EH (cell line): ENCODE data around the gene TNXB.
"Not testable (repeated sequence)": the region's sequence is repeated elsewhere in the genome, so short reads cannot be mapped to it uniquely, and the experiment has no call there.

Source experiments
- DNase-seq: peaks from one replicate; pipeline ENCODE4 v3.0.0-alpha.2; 2015; ENCODE audit warnings: low read depth

TNXB gene

DNA sequence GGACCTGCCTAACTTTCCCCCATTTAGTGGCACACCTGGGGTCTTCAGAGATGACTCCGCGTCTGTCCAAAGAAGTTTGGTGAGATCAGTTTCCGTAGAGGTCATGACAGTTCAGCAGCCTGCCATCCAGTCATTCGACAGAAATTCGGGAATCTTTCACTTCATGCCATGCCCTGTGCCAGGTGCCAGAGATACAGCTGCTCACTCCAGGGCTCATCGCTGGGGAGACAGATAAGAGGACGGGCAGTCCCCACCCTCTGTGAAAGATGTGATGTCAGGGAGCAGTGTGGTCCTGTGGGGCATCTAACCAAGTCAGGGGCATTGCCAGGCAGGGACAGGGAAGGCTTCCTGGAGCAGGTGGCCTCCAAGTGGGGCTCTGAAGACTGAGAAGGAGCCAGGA, 105.8 kb downstream of the TNXB start:
- not testable (repeated sequence) for DNase-seq

DNA sequence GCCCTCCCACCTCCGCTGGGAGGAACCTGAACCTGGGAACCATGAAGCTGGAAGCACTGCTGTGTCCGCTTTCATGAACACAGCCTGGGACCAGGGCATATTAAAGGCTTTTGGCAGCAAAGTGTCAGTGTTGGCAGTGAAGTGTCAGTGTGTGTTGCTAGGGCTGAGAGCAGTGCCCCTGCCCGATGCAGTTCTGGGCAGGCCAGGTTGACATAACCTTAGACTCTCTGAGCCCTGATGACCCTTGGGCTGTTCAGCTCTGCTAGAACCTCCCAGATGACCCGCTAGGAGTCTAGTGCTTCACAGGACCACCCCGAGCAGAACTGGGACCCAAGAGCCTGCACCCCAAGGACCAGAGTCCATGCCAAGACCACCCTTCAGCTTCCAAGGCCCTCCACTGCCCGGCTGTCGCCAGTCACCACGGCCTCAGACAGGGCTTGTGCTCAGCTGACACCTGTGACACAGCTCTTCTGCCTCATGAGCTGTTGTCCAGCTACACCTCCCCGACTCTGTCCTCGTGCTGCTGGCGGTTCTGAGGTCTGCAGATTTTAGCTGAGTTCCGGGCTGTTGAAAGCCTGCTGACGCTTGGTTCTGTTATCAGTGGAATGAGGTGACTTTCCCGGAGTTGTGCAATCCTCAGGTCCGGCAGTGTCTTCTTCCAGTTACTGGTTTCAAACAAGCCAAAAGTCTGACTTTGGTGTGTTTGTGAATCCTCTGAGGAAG, 106.4 kb downstream of the TNXB start:
- not testable (repeated sequence) for DNase-seq

DNA sequence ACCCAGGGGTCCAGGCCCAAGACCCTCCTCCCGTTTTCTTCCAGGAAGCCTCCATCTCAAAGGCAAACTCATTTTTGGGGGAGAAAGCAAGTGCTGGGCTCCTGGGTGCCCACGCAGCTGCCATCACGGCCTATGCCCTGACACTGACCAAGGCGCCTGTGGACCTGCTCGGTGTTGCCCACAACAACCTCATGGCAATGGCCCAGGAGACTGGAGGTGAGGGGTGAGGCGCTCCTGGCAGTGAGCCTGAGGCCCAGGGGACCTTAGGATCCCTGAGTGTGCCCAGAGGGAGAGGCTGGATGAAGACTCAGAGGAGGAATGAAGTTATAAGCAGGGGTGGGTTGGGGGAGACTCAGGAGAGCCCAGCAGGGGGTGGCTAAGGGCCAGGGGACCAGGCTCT, 112.8 kb downstream of the TNXB start:
- not testable (repeated sequence) for DNase-seq

DNA sequence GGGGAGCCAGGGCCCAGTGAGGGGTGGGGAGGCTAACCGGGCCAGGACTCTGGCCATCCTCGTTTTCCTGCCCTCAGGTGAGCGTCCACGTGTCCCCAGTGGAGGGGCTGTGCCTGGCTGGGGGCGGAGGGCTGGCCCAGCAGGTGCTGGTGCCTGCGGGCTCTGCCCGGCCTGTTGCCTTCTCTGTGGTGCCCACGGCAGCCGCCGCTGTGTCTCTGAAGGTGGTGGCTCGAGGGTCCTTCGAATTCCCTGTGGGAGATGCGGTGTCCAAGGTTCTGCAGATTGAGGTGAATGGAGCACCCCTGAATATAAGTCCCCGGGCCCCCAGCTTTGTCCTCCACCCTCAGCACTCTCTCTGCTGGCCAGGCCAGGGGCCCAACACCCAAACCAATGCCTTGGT, 114.7 kb downstream of the TNXB start:
- not testable (repeated sequence) for DNase-seq
